Measurements from ENCODE around the gene SETX.
A peak's percentile ranks its signal among the peaks of the same experiment; 100 is the strongest.
"Not testable (repeated sequence)": the region's sequence is repeated elsewhere in the genome, so short reads cannot be mapped to it uniquely, and the experiment has no call there.

Gene SETX

DNA sequence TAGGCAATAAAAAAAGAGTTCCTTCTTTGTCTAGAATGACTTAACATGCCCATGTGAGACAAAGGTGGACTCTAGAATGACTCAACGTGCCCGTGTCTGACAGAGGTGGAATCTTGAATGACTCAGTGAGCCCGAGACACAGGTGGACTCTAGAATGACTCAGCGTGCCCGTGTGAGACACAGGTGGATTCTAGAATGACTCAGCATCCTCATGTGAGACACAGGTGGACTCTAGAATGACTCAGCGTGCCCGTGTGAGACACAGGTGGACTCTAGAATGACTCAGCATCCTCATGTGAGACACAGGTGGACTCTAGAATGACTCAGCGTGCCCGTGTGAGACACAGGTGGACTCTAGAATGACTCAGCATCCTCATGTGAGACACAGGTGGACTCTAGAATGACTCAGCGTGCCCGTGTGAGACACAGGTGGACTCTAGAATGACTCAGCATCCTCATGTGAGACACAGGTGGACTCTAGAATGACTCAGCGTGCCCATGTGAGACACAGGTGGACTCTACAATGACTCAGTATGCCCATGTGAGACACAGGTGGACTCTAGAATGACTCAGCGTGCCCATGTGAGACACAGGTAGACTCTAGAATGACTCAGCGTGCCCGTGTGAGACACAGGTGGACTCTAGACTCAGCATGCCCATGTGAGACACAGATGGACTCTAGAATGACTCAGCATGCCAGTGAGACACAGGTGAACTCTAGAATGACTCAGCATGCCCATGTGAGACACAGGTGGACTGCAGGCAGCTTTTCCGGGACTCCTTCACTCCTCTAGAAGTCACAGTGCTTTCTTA lies 84.9 kb downstream of the SETX start:
- not testable (repeated sequence) for DNase-seq

DNA sequence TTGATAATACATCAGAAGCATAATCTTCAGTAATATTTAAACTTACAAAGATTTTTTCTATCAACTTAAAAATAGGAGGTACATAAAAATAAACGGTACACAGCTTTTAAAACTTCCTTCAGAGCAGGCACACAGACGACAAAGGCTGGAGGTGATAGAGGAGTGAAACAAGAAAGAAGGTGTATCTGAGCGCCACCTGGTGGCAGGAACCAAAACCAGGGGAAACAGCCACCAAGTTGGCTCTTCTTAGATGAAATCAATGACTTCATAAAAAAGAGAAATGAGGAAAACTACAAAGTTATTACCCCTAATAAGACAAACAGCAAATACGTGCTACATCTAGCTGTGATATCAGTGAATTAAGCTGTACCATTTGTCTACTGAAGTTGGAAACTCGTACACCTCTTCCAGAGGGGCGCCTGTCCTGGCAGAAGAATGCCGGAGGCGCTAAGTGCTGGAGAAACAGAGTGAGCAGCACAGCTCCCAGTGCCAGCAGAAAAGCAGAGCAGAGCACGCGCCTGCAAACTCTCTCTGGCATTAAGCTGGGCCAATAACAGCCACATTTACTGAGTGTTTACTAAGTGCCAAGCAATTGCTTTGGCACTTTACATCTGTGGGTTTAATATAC lies 85.9 kb downstream of the SETX start:
- DNase-seq = no peak

DNA sequence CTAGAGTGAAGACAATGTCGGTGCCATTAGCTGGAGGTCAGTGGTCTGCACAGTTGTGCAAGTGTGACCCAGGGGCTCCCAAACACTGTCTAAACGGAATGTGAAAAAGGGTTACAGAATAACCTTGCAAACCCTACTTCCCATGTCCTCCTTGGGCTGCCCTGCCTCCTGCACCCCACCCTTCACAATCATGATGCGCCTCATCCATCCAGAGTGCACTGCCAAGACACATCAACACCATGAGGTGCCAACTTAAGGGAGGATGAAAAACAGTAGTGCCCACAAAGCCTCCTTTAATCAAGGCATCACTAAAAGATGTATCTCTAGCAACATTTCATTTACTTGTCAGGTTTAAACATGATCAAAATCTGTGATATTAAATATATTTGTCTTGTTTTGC lies 87.1 kb downstream of the SETX start:
- DNase-seq = no peak

DNA sequence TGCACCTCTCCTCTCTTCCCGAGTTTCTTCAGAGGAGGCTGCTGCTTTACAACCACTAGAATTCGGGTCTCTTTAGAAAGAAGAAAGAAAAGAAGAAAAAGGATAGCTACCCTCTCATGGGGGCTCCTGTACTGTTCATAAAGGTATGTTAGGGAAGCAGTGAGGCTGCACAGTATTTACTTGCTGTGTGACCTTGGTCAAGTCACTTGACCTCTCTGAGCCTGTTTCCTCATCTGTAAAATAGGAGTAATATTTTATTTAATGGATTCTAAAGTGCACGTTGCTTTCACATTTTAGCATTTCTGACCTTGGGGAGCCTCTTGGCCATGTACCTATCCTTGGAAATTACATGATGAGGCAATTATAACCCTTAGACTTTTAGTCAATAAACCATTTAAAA lies 88.8 kb downstream of the SETX start:
- no peak for DNase-seq

DNA sequence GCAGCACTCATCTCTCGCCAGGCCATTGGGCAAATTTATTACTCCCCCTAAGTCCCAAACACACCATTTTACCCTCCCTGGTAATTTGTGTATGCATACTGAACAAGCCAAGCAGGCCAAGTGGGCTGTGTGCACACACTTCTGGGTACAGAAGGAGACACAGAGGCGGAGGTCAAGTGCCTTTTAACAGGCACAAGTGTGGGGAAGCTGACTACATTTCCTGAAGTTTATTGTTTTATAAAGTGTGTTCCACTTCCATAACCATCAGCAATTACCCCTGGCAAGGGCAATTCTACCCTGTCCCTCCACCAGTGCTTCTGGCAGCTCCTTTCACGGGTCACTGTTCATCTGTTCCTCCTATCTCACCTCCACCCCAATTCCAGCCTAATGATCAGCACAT lies 93.9 kb downstream of the SETX start:
- DNase-seq = no peak

DNA sequence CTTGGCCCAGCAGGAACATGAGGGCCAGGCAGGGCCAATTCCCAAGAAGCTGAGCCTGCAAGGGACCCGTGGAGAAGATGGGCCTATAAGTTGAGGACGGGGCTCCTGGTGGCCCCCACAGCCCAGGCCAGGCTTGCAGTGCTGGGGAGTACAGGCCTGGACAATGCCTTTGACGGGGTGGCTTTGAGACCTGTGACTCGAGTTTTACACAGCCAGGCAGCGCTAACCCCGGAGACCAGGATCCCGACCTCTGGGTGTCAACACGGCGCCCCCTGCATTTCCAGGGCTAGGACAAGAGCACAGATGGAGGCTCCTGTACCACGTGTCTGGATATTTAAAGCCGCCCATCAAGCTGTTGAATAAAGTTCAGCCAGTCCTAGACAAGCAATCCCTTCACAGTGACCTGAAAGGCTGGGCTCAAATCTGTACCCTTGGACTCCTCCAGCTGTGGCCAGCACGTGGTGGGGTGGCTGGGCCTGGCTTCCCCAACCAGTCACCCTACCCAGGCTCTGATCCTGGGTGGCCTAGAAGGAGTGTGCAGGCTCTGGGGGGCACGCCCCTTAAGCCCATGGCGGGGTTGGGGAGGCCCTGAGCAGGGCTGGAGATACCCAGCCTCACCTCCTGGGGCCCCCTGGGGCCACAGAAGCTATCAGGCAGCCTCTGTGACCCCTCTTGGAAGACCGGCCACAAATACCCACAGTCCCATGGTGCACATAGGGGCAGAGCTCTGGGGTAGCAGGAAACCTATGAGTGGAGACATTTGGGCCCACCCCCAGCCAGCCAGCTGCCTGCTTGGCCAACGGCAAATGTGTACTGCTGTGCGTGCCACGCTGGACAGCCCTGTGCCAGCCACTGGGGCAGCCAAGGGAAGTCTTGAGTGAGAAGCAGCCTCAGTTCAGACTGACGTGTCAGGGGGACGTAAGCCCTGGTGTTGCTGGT lies 104.2 kb downstream of the SETX start:
- DNase-seq = no peak

DNA sequence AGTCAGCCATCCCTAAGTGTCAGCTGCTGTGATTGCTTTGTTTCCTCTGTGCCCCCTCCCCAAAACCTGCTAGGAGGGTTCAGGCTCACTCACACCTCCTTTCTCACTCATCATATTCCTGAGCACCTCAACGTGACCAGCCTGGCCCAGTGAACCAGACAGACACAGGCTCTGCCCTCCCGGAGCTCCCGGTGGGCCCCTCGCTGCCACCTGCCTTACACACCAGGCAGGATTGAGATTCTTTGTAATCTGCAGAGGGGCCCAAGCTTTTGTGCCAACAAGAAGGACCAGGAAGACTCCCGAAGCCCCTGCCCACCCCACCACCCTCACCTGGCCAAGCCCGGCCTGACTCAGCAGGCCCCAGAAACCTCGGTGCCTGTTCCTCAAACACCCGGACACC lies 105.1 kb downstream of the SETX start:
- DNase-seq = no peak

DNA sequence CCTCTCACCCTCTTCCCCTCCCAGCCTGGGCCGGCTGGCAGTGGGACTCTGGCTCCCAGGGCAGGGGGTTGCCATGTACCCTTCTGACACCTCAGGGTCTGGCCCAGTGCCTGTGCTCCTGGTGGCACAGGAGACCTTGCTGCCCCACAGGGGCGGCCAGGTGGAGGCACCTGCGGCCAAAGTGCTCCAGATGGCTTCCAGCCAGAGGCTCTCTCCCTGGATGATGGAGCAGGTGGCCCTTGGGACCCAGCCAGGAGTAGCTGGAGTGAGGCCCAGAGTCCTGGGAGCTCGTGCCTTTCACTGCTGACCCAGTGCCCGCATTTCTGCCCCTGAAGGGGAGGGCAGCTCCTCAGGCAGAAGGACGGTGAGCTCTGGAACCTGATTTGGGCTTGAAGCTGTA lies 105.7 kb downstream of the SETX start:
- peak; percentile 32 for DNase-seq

DNA sequence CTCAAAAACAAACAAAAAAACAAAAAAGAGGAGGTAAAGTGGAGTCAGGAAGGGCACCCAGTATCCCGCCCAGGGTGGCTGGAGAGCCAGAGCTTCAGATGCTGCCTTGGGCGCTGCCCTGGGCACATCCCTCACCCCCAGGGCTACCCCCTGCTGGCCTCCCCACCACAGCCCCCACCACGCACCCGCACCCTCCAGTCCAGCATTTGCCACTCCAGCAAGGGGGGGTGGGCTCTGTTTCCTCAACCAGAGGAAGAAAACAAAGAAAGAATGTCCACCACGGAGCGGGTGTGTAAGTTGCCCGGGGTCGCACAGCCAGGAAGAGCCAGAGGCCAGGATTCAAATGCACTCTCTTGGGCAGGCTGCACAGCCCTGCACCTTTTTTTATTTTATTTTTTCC lies 106.8 kb downstream of the SETX start:
- no peak for DNase-seq

DNA sequence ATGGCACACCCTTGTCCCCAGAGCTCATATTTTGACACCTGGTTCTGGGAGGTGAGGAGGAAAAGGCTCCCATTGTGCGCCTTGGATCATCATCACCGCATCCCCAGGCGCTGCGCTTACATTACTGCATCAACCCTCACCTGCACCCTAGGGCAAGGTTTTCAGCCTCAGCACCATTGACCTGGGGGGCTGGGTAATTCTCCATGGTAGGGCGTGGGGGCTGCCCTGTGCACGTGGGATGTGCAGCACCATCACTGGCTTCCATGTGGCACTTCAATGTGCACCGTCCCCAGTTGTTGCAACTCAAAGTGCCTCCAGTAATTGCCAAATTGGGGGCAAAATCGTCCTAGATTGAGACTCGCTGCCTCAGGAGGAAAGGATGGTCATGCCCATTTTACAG lies 109.3 kb downstream of the SETX start:
- no peak for DNase-seq

DNA sequence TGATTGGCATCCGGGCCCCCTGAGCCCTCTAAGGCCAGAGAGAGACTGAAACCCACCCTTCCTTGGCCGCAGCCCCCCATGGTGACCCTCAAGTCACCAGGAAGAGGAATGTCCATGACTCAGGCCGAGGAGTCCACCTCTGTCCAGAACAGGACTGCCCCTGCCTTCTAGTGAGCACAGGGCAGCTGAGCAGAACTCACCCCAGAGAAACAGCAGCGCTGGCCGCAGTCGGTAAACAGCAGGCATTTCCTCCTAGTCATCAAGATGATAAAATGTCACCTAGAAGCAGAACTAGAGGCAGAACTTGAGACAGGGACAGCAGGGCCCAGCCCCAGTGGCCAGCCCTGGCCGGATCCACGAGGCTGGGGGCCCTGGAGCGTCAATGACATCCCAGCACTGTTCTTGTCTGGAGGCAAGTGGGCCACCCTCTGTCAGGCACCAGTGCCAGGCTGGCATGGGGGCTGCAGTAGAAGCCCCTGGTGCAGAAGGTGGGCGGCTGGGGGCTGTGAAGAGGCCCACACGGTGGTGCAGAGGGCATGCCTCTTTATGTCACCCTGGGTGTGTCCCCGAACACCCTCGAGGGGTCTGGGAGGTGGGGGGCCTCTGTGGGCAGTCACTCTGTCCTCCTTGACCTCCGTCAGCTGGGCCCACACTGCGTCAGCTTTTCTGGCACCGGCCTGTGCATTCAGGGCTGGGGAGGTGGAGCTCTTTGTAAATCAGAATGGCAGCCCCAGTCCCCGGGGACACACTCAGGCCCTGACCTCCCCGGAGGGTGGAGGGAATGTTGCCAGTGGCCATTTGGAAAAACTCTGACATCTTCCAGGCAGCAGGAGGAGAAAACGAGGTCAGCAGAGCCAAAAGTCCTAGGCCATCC lies 110.0 kb downstream of the SETX start:
- DNase-seq = no peak

DNA sequence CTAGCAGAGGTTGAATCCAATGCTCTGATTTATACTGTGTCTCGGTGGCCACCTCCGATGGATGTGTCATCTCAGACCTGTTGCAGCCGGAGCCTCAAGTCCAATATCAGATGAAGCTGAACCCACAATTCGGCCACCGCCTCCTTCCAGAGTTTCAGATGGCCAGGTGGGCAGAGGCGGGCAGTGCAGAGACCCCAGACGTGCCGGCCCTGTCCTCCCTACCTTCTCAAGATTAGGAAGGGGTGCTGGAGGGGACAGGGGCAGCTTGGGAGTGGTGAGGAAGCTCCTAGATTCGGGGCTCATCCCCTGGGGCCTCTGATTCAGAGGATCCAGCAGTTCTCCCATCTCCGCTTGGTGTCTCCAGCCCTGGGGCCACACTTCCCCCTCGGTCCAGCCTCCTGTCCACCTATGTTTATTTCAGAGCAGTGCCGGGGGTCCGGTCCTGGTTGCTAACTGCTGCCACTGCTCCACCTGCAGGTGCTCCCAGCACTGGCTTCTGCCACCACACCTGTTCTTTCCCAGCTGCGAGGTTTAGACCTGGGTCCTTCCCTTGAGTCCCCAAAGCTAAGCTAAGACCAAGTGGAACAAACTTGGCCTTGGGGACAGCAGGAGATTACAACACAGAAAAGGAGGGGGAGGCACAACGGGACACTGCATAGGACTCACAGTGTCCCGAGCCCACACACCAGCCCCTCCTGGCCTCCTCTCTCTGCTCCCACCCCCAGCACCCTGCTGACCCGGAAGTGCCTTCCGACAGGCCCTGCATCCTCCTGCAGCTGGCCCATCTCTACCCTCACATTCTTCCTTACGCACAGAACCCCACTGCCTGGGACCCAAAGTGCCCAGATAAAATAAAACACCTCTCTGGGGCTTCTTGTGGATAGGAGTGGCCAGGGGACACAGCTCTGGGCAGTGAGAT lies 111.4 kb downstream of the SETX start:
- peak; percentile 52 for DNase-seq

DNA sequence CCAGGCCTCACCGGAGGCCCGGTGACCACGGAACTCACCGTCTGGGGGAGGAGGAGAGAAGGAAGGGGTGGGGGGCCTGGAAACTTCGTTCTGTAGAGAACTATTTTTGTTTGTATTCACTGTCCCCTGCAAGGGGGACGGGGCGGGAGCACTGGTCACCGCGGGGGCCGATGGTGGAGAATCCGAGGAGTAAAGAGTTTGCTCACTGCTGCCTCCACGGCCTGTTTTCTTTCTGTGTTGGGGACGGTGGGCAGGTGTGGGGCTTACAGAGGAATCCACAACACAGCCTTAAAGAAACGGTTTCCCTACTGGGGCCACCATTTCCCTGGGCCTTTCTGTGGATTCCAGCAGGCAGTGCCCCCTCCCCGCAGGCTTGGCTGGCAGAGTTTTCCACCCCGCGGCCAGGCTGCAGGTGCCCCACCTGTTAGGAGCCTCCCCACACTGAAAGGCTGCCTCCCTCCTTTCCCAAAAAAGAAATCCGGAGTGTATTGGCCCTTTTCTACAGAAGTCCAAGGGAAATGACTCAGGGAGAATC lies 112.1 kb downstream of the SETX start:
- no peak for DNase-seq

DNA sequence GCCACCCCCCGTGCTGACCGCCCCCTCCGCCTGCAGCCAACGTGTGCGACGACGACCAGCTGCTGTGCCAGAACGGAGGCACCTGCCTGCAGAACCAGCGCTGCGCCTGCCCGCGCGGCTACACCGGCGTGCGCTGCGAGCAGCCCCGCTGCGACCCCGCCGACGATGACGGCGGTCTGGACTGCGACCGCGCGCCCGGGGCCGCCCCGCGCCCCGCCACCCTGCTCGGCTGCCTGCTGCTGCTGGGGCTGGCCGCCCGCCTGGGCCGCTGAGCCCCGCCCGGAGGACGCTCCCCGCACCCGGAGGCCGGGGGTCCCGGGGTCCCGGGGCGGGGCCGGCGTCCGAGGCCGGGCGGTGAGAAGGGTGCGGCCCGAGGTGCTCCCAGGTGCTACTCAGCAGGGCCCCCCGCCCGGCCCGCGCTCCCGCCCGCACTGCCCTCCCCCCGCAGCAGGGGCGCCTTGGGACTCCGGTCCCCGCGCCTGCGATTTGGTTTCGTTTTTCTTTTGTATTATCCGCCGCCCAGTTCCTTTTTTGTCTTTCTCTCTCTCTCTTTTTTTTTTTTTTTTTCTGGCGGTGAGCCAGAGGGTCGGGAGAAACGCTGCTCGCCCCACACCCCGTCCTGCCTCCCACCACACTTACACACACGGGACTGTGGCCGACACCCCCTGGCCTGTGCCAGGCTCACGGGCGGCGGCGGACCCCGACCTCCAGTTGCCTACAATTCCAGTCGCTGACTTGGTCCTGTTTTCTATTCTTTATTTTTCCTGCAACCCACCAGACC lies 112.8 kb downstream of the SETX start:
- no peak for DNase-seq

DNA sequence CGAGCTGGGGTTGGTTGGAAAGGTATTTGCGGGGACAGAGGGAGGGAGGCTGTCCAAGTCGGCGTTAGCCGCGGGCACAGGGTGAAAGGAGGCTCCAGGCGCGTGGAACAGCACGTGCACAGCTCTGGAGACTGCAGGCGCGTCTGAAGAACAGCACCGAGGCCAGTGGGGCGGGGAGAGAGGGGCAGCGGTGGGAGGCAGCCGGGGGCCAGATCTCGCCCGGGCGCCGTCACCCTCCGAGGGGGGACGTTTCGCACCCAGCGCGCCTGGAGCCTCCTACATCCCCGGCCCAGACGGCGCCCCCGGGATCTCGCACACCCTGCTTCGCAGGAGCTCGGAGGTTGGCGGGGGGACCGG lies 113.3 kb downstream of the SETX start:
- no peak for DNase-seq

DNA sequence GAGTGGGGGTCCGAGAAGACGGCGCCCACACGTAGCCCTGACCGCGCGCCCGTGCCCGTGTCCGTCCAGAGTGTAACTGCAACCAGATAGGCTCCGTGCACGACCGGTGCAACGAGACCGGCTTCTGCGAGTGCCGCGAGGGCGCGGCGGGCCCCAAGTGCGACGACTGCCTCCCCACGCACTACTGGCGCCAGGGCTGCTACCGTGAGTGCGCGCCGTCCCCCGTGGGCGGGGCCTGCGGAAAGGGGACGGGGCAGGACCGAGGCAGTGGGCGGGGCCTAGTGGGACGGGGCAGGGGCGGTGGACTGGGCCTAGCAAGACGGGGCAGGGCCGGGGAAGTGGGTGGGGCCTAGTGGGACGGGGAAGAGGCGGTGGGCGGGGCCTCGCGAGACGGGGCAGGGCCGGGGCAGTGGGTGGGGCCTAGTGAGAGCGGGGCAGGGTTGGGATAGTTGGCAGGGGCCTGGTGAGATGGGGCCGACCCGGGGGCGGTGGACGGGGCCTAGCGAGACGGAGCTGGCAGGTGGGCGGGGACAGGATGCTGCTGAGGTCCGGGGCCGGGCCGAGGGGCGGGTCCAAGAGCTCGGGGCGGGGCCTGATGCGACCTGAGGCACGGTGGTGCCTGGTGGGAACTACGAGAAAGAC lies 113.8 kb downstream of the SETX start:
- DNase-seq = peak; percentile 57

DNA sequence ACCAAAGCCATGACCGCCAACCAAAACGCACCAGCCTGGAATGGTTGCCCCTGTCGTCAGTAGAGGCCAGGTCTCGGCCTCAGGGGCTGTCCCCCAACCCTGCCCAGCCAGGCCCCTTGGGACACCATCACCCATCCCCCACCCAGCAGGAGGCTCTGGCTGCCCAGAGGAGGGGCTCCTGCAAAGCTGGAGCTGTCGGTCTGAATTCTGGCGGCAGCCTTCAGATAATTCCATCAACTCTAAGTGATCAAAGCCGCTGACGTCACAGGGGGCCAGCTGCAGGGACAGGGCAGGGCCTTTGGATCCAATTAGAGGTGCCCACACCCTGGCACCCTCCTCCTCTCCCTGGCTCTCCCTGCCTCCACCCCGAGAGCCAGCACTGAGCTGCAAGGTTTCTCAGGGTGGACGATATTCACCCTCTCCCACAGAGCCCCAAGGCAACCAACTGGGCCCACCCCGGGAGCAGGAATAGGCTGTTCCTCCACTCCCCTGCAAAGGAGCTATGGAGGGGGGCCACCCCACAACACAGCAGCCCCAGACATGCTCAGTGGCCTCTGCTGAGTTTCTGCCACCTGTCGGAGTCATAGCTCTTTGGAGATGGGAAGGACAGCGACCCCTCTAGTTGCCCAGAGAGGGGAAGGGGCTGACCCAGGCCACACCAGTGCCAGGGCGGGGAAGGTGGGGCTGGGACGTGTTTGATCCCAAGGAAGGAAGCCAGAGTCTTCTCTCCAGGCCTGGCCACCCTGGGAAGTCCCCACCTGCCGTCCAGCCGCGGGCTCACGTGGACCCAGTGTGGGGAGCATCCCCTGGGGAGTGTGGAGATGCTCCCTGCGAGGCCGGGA lies 114.6 kb downstream of the SETX start:
- no peak for DNase-seq

DNA sequence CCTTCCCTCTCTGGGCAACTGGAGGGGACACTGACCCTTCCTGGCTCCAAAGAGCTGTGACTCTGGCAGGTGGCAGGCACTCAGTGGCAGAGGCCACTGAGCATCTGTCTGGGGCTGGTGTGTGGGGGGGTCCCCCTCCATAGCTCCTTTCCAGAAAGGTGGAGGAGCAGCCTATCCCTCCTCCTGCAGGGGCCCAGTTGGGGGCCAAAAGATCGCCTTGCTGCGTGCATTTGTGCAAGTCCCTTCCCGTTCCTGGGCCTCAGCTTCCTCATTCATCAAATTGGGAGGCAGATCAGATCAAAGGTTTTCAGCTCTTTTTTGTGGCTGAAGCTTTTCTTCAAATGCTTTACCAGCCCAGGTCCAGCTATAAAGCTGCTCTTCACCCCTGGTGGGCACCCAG lies 115.3 kb downstream of the SETX start:
- no peak for DNase-seq

DNA sequence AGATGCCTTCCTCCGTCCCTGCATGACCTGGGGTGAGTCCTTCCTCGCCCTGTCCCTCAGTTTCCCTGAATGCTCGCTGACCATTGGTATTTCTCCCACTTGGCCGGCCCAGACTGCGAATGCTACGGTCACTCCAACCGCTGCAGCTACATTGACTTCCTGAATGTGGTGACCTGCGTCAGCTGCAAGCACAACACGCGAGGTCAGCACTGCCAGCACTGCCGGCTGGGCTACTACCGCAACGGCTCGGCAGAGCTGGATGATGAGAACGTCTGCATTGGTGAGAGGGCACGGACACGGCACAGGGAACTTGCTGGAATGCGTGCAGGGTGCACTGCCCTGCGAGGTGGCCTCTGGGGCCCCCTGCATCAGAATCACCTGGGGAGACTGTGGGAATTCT lies 115.8 kb downstream of the SETX start:
- DNase-seq = no peak

Measured in NCI-H510A (cell line).